B cell (primary cell): ENCODE data around the gene RSL24D1. TPM values are rescaled to one million over a fixed set of nuclear protein-coding genes. Genes with fewer than 3 reads are reported as not detected.

Experiments used
- ATAC-seq: fragments of 200-7000 bp; cut with Tn5 transposase; one replicate; pipeline ENCODE4 v1.10.0; 2021; ENCODE audit warnings: low read depth, mild to moderate bottlenecking, moderate number of reproducible peaks, moderate library complexity
- CTCF ChIA-PET: fragments of 350-600 bp; sonication (Branson Sonifier 250); formaldehyde crosslinking; loops from one replicate; lab custom pipeline; 2021; ENCODE audit warnings: antibody characterized with exemption, inconsistent platforms; lab: Charles Lee
- POLR2A ChIA-PET: fragments of 350-600 bp; sonication (Branson Sonifier 250); formaldehyde crosslinking; loops from one replicate; lab custom pipeline; 2021; ENCODE audit warnings: antibody characterized with exemption; lab: Charles Lee
- DNase-seq: peaks from one replicate; pipeline ENCODE4 v3.0.0; 2013
- H2AFZ ChIP-seq: 2 replicates; pipeline ENCODE4 v1.6.1; 2012; ENCODE audit warnings: mild to moderate bottlenecking, low read depth, low read length; ENCODE audit not compliant: insufficient read depth, poor library complexity, severe bottlenecking
- H3K27ac ChIP-seq, 2 donors: 1 replicate in 1 of 2; 2 replicates in 1 of 2; pipeline ENCODE4 v1.5.1; 2012 to 2013; ENCODE audit warnings: low read length in 2 of 2, mild to moderate bottlenecking in 2 of 2, moderate library complexity in 1 of 2
- H3K27me3 ChIP-seq, 4 experiments: fragments of 200-600 bp in 1 of 4; sonication (generic) in 1 of 4; replicated peaks in 1 of 4; 1 replicate in 2 of 4; 2 replicates in 2 of 4; pipeline versions ENCODE4 v1.6.1 to v1.7.0; 2013 to 2016; ENCODE audit warnings: low read length in 3 of 4, mild to moderate bottlenecking in 2 of 4, mixed read lengths in 1 of 4, moderate library complexity in 1 of 4; ENCODE audit not compliant: insufficient read depth in 4 of 4, control insufficient read depth in 3 of 4; ENCODE audit errors: control extremely low read depth in 1 of 4
- H3K36me3 ChIP-seq, 2 experiments: replicated peaks in 1 of 2; 1 replicate in 1 of 2; 2 replicates in 1 of 2; pipeline versions ENCODE4 v1.6.1 to v1.7.1; 2013; ENCODE audit warnings: low read length in 1 of 2; ENCODE audit not compliant: insufficient read depth in 2 of 2, control insufficient read depth in 1 of 2; ENCODE audit errors: control extremely low read depth in 1 of 2, extremely low read depth in 1 of 2
- H3K4me1 ChIP-seq, 2 donors: fragments of 200-600 bp in 1 of 2; sonication (generic) in 1 of 2; 1 replicate in 1 of 2; 2 replicates in 1 of 2; pipeline versions ENCODE4 v1.5.1 to v1.6.1; 2013 to 2017; ENCODE audit warnings: low read length in 2 of 2; ENCODE audit not compliant: control insufficient read depth in 2 of 2, insufficient read depth in 2 of 2
- H3K4me2 ChIP-seq: replicated peaks from 2 replicates; pipeline ENCODE3; 2012; ENCODE audit warnings: mild to moderate bottlenecking, low read depth, low read length; ENCODE audit not compliant: poor library complexity, severe bottlenecking
- H3K4me3 ChIP-seq, 5 experiments: fragments of 200-600 bp in 1 of 5; sonication (generic) in 1 of 5; 1 replicate in 3 of 5; 2 replicates in 2 of 5; pipeline versions ENCODE4 v1.5.1 to v1.7.0; 2011 to 2016; ENCODE audit warnings: low read length in 4 of 5, mild to moderate bottlenecking in 4 of 5, low read depth in 2 of 5, control low read depth in 1 of 5, moderate library complexity in 1 of 5; ENCODE audit not compliant: insufficient read depth in 1 of 5; ENCODE audit errors: control extremely low read depth in 1 of 5, extremely low read depth in 1 of 5
- H3K79me2 ChIP-seq: fragments of 200-600 bp; sonication (generic); one replicate; pipeline ENCODE4 v1.6.0; 2016; ENCODE audit warnings: low read length; ENCODE audit not compliant: control insufficient read depth, insufficient read depth
- H3K9ac ChIP-seq: fragments of 200-600 bp; sonication (generic); 2 replicates; pipeline ENCODE4 v1.6.1; 2017; ENCODE audit warnings: mild to moderate bottlenecking, low read length, moderate library complexity
- H3K9me3 ChIP-seq, 3 donors: one replicate each; pipeline versions ENCODE4 v1.6.1 to v1.7.1; 2013; ENCODE audit warnings: low read length in 2 of 3; ENCODE audit not compliant: control insufficient read depth in 2 of 3, insufficient read depth in 1 of 3; ENCODE audit errors: control extremely low read depth in 1 of 3
- H4K20me1 ChIP-seq: 2 replicates; pipeline ENCODE4 v1.6.0; 2012; ENCODE audit warnings: mild to moderate bottlenecking, low read length; ENCODE audit not compliant: insufficient read depth, control insufficient read depth, poor library complexity, severe bottlenecking
- H3K27ac Mint-ChIP-seq: one replicate; pipeline ENCODE4 v1.8.0; 2021; ENCODE audit warnings: mixed read lengths
- H3K27me3 Mint-ChIP-seq: one replicate; pipeline ENCODE4 v1.8.0; 2021; ENCODE audit warnings: mixed read lengths
- H3K4me1 Mint-ChIP-seq: one replicate; pipeline ENCODE4 v1.8.0; 2021; ENCODE audit warnings: mixed read lengths
- H3K4me3 Mint-ChIP-seq: one replicate; pipeline ENCODE4 v1.8.0; 2021; ENCODE audit warnings: mixed read lengths
- H3K9me3 Mint-ChIP-seq: one replicate; pipeline ENCODE4 v1.8.0; 2022; ENCODE audit warnings: mixed read lengths; ENCODE audit not compliant: insufficient read depth
- EZH2 ChIP-seq: IDR thresholded peaks from 2 replicates; pipeline ENCODE4 v1.6.1; 2012; ENCODE audit warnings: borderline replicate concordance, low read depth, mild to moderate bottlenecking, moderate library complexity, low read length; ENCODE audit not compliant: insufficient read depth, poor library complexity, severe bottlenecking
- intact Hi-C: fragments of 100-400 bp; cut with micrococcal nuclease; formaldehyde crosslinking; loops from one replicate; pipeline ENCODE4 v1.10.0; 2022
- polyA plus RNA-seq: library from polyadenylated mRNA; depleted of rRNA; stranded (reverse); fragments of >200 nt; gene quantifications from 2 replicates; pipeline ENCODE4 v1.2.3, GENCODE V29; 2012
- total RNA-seq, 2 donors: library from RNA; stranded (reverse); fragments of 120-200 nt in 1 of 2; gene quantifications; 1 replicate in 1 of 2; 2 replicates in 1 of 2; pipeline versions ENCODE4 v1.2.3 to v1.2.4, GENCODE V29; 2013 to 2022
- TF ChIP-seq, protein P1 (sequence below): fragments of 200-600 bp; IDR thresholded peaks from one replicate; pipeline ENCODE4 v1.8.0; 2022; ENCODE audit warnings: antibody characterized with exemption, mild to moderate bottlenecking

Gene RSL24D1
- total and polyA plus RNA-seq, 2 donors (not counting 1 experiment from before 2014, with no cell fraction given): 25.2 to 80.7 TPM

- H3K4me3 ChIP-seq: peak overlapping the region in 4 of 5 experiments; percentile 14 to 50 (median 23)
- CTCF ChIA-PET: interaction anchor here (1.1 to 2.4 kb wide), 2 partner anchors 69 to 213 kb away, joined by 4 to 16 read pairs; no protein-coding TSS in a partner anchor
- DNase-seq: peak; percentile 79
- Mint-ChIP-seq H3K4me1 (peaks cover 57% of the 10 kb centered on the region), H3K9me3 (no peaks in the 10 kb centered on the region), H3K27ac (peak overlapping the region; percentile 50), H3K4me3 (peak overlapping the region; percentile 71), H3K27me3 (no peaks in the 10 kb centered on the region)
- no peaks in the 10 kb centered on the region for H3K9me3 ChIP-seq
- TF ChIP-seq, protein P1, sequence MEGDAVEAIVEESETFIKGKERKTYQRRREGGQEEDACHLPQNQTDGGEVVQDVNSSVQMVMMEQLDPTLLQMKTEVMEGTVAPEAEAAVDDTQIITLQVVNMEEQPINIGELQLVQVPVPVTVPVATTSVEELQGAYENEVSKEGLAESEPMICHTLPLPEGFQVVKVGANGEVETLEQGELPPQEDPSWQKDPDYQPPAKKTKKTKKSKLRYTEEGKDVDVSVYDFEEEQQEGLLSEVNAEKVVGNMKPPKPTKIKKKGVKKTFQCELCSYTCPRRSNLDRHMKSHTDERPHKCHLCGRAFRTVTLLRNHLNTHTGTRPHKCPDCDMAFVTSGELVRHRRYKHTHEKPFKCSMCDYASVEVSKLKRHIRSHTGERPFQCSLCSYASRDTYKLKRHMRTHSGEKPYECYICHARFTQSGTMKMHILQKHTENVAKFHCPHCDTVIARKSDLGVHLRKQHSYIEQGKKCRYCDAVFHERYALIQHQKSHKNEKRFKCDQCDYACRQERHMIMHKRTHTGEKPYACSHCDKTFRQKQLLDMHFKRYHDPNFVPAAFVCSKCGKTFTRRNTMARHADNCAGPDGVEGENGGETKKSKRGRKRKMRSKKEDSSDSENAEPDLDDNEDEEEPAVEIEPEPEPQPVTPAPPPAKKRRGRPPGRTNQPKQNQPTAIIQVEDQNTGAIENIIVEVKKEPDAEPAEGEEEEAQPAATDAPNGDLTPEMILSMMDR: no peak
- TF ChIP-seq EZH2: no peak
- peak overlapping the region; percentile 59 for H3K9ac ChIP-seq
- POLR2A ChIA-PET: no interaction called here
- peak overlapping the region; percentile 86 for H3K4me2 ChIP-seq
- peak overlapping the region; percentile 67 for H3K27ac ChIP-seq
- no peaks in the 10 kb centered on the region for H3K27me3 ChIP-seq
- H3K4me1 ChIP-seq: peaks cover 54 to 57% of the 10 kb centered on the region in 2 donors
- no peaks in the 10 kb centered on the region for H3K36me3 ChIP-seq
- peak; percentile 83 for ATAC-seq
- peak overlapping the region; percentile 25 for H2AFZ ChIP-seq
- H3K79me2 ChIP-seq: peaks cover 6% of the 10 kb centered on the region
- H4K20me1 ChIP-seq: no peaks in the 10 kb centered on the region
- intact Hi-C loops: loop anchor here (5.0 kb wide), 1 partner anchor 35 kb away; no protein-coding TSS in a partner anchor
Measured at GRCh38 chr15:55222588-55222987, 25.8 kb upstream of the RSL24D1 start.
